ENCODE measurements around the gene SPIN1. TPM values are rescaled to one million over a fixed set of nuclear protein-coding genes. Genes with fewer than 3 reads are reported as not detected.

Gene SPIN1
- total and polyA plus RNA-seq, 2 of the 8 experiments (the other 6 are each of a cell fraction or from before 2014, with no cell fraction given), result 69.9 to 139 TPM

DNA sequence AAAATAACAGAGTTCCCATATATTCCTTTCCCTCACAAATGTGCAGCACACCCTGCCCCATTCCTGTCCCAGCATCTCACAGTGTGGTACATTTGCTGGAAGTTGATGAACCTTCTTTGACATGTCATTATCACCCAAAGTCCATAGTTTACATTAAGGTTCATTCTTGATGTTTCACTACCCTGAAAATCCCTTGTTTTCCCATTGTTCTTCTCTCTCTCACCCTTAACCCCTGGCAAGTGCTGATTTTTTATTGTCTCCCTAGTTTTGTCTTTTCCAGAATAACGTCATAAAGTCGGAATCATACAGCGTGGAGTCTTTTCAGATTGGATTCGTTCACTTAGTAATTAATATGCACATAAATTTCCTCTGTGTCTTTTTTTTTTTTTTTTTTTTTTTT is 48.1 kb downstream of the SPIN1 start:
- H3K9ac ChIP-seq (replicated peaks in 1 of 4; ENCODE audit: extremely low read depth in 1 of 4, low read depth in 3 of 4, low read length in 3 of 4), result no peak overlapping the region; a peak in 1 of 7 replicates
- no peak for TF ChIP-seq SRF (IDR thresholded peaks at IDR 0.05; ENCODE audit: low read depth, low read length)
- TF ChIP-seq, protein P1, sequence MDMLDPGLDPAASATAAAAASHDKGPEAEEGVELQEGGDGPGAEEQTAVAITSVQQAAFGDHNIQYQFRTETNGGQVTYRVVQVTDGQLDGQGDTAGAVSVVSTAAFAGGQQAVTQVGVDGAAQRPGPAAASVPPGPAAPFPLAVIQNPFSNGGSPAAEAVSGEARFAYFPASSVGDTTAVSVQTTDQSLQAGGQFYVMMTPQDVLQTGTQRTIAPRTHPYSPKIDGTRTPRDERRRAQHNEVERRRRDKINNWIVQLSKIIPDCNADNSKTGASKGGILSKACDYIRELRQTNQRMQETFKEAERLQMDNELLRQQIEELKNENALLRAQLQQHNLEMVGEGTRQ (IDR thresholded peaks at IDR 0.05; ENCODE audit: low read length), result no peak
- no peak for TF ChIP-seq CBX5 (IDR thresholded peaks at IDR 0.05; ENCODE audit: low read depth, low read length)
- no peak for TF ChIP-seq CHD2 (IDR thresholded peaks at IDR 0.05; ENCODE audit: low read length)
- TF ChIP-seq KDM4A (IDR thresholded peaks at IDR 0.05; ENCODE audit: low read depth, low read length, severe bottlenecking), result no peak
- TF ChIP-seq, protein P2, sequence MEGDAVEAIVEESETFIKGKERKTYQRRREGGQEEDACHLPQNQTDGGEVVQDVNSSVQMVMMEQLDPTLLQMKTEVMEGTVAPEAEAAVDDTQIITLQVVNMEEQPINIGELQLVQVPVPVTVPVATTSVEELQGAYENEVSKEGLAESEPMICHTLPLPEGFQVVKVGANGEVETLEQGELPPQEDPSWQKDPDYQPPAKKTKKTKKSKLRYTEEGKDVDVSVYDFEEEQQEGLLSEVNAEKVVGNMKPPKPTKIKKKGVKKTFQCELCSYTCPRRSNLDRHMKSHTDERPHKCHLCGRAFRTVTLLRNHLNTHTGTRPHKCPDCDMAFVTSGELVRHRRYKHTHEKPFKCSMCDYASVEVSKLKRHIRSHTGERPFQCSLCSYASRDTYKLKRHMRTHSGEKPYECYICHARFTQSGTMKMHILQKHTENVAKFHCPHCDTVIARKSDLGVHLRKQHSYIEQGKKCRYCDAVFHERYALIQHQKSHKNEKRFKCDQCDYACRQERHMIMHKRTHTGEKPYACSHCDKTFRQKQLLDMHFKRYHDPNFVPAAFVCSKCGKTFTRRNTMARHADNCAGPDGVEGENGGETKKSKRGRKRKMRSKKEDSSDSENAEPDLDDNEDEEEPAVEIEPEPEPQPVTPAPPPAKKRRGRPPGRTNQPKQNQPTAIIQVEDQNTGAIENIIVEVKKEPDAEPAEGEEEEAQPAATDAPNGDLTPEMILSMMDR (IDR thresholded peaks at IDR 0.05; ENCODE audit: control extremely low read depth in 1 of 3, insufficient read depth in 1 of 3, low read depth in 1 of 3, low read length in 3 of 3), result no peak
- TF ChIP-seq KDM5A (IDR thresholded peaks at IDR 0.05; ENCODE audit: low read length), result no peak
- H3K36me3 ChIP-seq (ENCODE audit: control insufficient read depth in 2 of 4, insufficient read depth in 4 of 4, low read length in 3 of 4), result peaks cover 0 to 14% (median 7%) of the 10 kb centered on the region in 4 experiments; a peak in 5 of 8 replicates
- H3K27ac ChIP-seq (ENCODE audit: low read depth, low read length), result no peak overlapping the region
- DNase-seq (ENCODE audit: low read depth in 1 of 2, low spot score in 2 of 2) (no peak), FAIRE-seq (no peak)
- H4K20me1 ChIP-seq (replicated peaks in 1 of 2; ENCODE audit: control insufficient read depth in 1 of 2, insufficient read depth in 2 of 2, low read length in 2 of 2), result peaks cover 0 to 5% of the 10 kb centered on the region in 2 experiments
- H2BK15ac ChIP-seq (ENCODE audit: low read length), result no peak overlapping the region
- H3K4me1 ChIP-seq (replicated peaks in 1 of 4; ENCODE audit: control insufficient read depth in 3 of 4, insufficient read depth in 4 of 4, low read length in 3 of 4), result no peaks in the 10 kb centered on the region
- H3K23ac ChIP-seq (ENCODE audit: insufficient read length), result no peak overlapping the region
- peaks cover 2% of the 10 kb centered on the region; the same call in 1 of the 2 replicates for H3K79me1 ChIP-seq (ENCODE audit: low read depth, low read length)
- WGBS, 2 experiments (ENCODE audit: extremely low coverage in 1 of 2, insufficient coverage in 1 of 2, insufficient read length in 1 of 2, insufficient replicate concordance in 2 of 2, low coverage in 1 of 2, low lambda C conversion rate in 2 of 2, missing lambda C conversion rate in 1 of 2), result 94% methylated on average over 3 of the region's 4 CpGs; no CpG with 5 or more reads in 1 of the 2 experiments
- POLR2A ChIA-PET (ENCODE audit: partially characterized antibody), result no interaction called here
- no peaks in the 10 kb centered on the region for H3K23me2 ChIP-seq (ENCODE audit: low read depth, low read length)
- H3K9me3 ChIP-seq (ENCODE audit: insufficient read depth in 2 of 2, low read depth in 1 of 2, low read length in 1 of 2), result no peaks in the 10 kb centered on the region
- H4K91ac ChIP-seq (replicated peaks; ENCODE audit: insufficient read length, low read length), result no peak overlapping the region
- H3K79me2 ChIP-seq (ENCODE audit: control insufficient read depth in 1 of 2, insufficient read depth in 2 of 2, low read length in 2 of 2), result peaks cover 0 to 93% of the 10 kb centered on the region in 2 experiments; a peak in 3 of 4 replicates
- H2AK5ac ChIP-seq (ENCODE audit: low read depth, low read length), result no peak overlapping the region
- no peak overlapping the region for H2BK5ac ChIP-seq (ENCODE audit: low read depth, low read length)
- no peak overlapping the region for H2BK120ac ChIP-seq (replicated peaks; ENCODE audit: low read depth, low read length)
- H2BK12ac ChIP-seq (ENCODE audit: low read depth, low read length), result no peak overlapping the region
- no peak overlapping the region for H3K4me3 ChIP-seq (ENCODE audit: extremely low read depth in 1 of 4, insufficient read depth in 2 of 4, low read depth in 3 of 4, low read length in 4 of 4)
- H3K14ac ChIP-seq (ENCODE audit: insufficient read length), result no peak overlapping the region
- no peak overlapping the region for H3K4me2 ChIP-seq (ENCODE audit: insufficient read depth in 1 of 2, low read depth in 2 of 2, low read length in 2 of 2)
- H4K8ac ChIP-seq (ENCODE audit: extremely low read depth, insufficient read depth, low read length), result no peak overlapping the region
- H3K18ac ChIP-seq (ENCODE audit: extremely low read depth, low read length), result no peak overlapping the region
- no peak overlapping the region for H2BK20ac ChIP-seq (ENCODE audit: low read length)
- H3K27me3 ChIP-seq (replicated peaks in 1 of 4; ENCODE audit: control insufficient read depth in 3 of 4, extremely low read depth in 1 of 4, insufficient read depth in 3 of 4, low read length in 3 of 4), result no peaks in the 10 kb centered on the region
- H3K4ac ChIP-seq (replicated peaks; ENCODE audit: insufficient read length, low read depth, low read length), result no peak overlapping the region
- H4K5ac ChIP-seq (ENCODE audit: insufficient read length, low read depth, low read length), result no peak overlapping the region
- H2AFZ ChIP-seq (ENCODE audit: low read length), result no peak overlapping the region
- H3K56ac ChIP-seq (replicated peaks; ENCODE audit: insufficient read length, low read depth, low read length), result no peak overlapping the region
- CTCF ChIA-PET (ENCODE audit: partially characterized antibody), result no interaction called here
